ENCODE measurements around the gene SEC16A.

GRCh38 chr9:136438548-136439480 lies 44.0 kb downstream of the SEC16A start:
- no peak for TF ChIP-seq CTCF (IDR thresholded peaks at IDR 0.05)
- no peak for TF ChIP-seq POLR2A (IDR thresholded peaks at IDR 0.05)

All from body of pancreas (tissue), 4 donors.